Neural progenitor cell (in vitro differentiated cells): ENCODE measurements around the gene EDEM1.

Experiments used
- EZH2 ChIP-seq: fragments of 200-600 bp; sonication (generic); IDR thresholded peaks from 2 replicates; pipeline ENCODE4 v1.6.1; 2017; ENCODE audit warnings: antibody characterized with exemption, mild to moderate bottlenecking, moderate library complexity
- TF ChIP-seq, protein P1 (sequence below): fragments of 200-600 bp; sonication (generic); IDR thresholded peaks from 2 replicates; pipeline ENCODE4 v1.5.1; 2017; ENCODE audit warnings: antibody characterized with exemption, mild to moderate bottlenecking

DNA sequence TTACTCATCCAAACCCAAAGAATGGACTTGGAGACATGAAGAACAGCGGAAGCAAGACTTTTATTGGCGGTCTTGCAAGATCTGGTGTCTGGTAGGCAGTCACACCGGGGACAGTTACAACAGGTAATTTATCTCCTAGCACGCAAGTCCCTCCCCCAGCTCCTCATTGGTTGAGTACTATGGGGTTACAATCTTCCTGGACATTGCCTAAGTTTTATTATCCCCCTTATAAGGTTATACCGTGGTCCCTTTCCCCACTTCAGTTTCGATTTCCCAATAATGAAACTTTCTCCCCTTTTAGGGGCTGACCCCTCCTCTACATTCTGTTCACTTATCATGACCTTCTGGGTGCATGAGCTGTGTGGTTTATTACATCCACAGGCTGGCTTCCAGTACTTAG lies 46.7 kb upstream of the EDEM1 start:
- TF ChIP-seq, protein P1, sequence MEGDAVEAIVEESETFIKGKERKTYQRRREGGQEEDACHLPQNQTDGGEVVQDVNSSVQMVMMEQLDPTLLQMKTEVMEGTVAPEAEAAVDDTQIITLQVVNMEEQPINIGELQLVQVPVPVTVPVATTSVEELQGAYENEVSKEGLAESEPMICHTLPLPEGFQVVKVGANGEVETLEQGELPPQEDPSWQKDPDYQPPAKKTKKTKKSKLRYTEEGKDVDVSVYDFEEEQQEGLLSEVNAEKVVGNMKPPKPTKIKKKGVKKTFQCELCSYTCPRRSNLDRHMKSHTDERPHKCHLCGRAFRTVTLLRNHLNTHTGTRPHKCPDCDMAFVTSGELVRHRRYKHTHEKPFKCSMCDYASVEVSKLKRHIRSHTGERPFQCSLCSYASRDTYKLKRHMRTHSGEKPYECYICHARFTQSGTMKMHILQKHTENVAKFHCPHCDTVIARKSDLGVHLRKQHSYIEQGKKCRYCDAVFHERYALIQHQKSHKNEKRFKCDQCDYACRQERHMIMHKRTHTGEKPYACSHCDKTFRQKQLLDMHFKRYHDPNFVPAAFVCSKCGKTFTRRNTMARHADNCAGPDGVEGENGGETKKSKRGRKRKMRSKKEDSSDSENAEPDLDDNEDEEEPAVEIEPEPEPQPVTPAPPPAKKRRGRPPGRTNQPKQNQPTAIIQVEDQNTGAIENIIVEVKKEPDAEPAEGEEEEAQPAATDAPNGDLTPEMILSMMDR: no peak
- no peak for TF ChIP-seq EZH2
